GM19193 (cell line): ENCODE measurements around the gene RASAL2.

ENCODE experiments used
- POLR2A ChIP-seq: IDR thresholded peaks from 4 replicates; pipeline ENCODE4 v1.6.1; 2011; ENCODE audit not compliant: insufficient read depth, insufficient read length; ENCODE audit errors: extremely low read depth

RASAL2 gene

DNA sequence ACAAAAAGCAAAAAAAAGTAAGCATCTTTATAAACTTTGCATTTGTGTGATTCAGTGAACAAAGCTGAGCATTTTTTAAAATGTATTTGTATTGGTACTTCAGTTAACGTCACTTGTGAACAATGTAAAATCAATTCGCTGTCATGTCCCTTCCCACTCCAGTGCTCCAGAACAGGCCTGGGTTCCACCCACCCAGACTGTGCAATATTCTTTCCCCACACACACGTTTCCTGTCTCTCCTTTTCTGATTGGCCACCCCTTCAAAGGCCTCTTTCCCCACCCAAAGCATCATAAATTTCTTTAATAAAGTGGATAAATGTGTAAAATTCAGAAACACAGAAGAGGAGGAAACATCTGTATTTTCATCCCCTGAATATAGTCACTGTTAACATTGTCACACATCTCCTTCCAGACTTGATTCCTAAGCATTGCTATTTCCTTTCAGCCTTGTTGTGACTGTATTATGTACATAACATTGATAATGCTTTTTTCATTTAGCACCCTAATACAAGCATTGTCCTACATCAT, 390.9 kb downstream of the RASAL2 start:
- TF ChIP-seq POLR2A = no peak

DNA sequence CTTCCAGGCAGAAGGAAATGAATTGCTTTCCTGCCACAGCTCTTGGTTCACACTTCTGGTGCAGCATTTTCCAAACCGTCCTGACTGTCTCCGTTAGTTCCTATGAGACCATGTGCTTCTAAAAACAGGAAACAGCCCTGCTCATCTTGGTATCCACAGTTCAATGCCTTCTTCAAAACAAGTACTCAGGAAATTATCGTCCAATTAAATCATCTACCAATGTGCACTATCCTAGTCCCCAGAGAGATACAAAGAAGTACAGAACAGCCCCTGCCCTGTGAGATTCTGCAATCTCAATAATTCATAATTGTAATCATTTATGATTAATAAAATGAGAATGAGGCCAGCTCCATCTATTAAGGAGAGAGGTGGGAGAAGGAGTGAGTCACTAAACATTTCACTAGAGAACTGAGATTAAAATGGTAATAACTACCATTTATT, 391.7 kb downstream of the RASAL2 start:
- TF ChIP-seq POLR2A = no peak

DNA sequence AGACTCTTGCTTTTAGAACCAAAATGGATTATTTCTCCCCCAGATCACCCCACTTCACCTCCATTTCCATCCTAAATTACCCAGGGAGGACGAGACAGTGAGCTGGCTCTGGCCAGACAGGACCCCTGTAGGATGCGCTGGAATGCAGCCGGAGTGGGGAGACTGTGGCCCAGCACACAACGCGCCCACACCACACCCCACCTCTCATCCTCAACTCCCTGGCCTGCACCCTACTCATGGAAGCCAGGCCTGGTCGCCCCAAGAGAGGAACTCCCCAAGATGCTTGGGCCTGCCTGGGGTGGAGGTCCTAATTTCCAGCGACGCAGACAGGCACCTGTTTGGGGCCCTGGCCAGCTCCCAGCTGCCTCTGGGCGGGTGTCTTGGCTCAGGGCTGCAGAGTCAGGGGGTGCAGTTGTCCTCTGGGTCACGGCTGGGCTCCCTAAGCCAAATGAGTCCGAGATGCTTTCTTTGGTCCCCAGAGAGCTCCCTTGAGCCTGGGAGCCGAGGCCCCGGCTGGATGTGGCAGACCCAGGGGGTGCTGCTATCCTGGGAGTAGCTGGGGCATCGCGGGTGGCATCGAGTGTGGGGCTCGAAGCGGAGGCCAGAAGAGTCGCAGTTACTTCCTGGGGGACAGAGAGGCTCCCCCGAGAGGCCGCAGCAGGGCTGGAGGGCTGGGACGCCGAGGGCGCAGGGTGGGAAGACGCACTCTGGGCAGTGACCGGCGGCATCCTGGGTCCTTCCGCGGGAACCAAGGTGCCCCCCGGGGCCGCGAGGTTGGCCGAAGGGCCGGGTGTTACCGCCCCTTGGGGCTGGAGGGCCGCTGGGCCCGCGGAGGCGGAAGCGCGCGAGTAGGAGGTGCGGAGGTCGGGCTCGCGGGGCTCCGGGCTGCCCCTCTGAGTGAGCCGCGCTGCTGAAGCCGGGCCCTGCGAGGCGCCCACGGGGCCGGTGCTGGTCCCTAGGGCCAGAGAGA, 392.5 kb downstream of the RASAL2 start:
- no peak for TF ChIP-seq POLR2A

DNA sequence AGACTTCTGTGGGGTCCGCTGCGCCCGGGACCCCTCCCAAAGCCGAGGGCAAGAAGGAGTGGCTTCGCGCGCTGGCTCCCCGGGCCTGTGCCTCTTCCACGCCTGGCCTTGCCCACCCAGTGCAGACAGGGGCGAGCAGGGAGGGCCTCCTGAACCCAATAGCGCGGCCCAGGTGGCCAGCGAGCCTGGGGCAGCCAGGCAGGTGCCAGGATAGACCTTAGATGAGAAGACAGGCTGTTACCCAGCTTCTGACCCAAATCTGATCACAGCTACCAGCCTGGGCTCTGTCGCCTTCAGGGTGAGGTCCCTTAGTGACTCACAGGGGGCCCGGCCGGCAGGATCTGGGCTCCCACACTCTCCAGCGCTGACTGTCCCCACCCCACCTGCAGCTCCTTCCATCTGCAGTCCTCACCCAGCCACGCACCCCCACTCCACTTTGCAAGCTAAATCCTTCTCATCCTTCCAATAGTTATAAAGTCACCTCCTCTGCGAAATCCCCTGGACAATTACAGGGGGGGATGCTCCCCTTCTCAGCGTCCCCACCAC, 393.2 kb downstream of the RASAL2 start:
- no peak for TF ChIP-seq POLR2A

DNA sequence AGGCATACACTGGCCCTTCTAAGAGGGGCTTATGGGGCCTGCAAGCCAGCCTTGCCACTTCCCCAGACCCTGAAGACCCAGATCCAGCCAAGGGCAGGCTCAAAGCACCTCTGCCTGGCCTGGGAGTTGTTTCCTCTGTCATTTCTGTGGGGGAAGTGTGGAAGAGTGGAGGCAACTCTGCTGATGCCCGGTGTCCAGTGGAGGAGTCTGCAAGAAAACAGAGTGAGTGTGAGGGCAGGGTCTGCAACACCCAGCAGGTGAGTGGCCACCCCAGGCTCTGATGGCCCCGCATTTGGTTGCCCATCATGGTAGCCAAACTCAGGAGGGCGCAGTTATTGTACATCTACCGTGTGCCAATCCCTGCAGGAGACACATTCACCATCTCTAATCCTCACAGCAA, 394.5 kb downstream of the RASAL2 start:
- no peak for TF ChIP-seq POLR2A

DNA sequence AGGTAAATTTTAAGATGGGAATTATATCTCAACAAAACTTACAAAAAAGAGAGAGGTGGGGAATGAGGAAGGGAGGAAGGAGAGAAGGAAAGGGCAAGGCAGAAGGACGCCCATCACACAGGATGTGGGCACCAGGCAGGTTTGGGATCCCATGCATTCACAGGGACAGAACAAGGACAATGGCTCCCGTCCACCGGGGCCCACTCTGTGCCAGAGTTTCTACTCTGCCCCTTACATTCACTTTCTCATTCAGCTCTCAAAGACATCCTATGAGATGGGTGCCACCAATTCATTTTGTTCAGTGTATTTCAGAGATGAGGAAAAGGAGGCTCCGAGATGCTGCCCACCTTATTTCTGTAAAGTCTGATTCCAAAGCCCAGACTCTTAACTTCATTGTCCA, 395.5 kb downstream of the RASAL2 start:
- TF ChIP-seq POLR2A = no peak

DNA sequence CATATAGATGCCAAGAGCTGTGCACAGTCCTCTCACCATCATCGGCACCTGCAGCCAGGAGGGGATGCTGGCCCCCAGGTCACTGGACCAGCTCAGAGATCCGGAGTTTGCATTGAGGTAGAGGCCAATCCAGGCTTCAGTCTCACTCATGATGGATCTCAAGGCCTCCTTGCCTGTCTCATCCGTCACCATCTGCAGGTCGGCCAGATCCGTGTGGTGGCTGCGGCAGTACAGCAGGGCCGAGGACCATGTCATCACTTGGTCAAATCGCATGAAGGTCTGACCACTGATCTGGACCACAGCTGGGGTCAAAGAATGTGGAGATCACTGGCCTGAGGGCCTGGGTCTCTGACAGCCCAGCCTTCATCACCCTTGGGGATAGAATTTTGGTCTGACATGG, 396.2 kb downstream of the RASAL2 start:
- TF ChIP-seq POLR2A = no peak

DNA sequence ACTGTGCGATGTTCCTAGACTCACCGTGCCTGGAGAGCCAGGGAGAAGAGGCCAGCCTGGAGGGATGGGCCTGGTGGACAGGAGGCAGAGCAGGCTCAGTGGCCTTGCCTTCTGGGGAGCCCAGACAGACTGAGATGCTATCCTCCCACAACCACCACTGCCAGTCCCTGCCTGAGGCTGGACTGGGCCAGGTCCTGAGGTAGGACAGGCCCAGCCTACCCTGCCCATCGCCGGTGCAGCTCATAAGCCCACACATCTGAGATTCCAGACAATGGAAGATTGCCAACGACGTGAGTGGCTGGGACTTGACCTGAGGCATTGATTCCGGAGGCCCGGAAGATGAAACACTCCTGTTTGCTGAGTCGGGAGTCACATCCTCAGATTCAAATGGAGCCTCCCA, 397.1 kb downstream of the RASAL2 start:
- no peak for TF ChIP-seq POLR2A

DNA sequence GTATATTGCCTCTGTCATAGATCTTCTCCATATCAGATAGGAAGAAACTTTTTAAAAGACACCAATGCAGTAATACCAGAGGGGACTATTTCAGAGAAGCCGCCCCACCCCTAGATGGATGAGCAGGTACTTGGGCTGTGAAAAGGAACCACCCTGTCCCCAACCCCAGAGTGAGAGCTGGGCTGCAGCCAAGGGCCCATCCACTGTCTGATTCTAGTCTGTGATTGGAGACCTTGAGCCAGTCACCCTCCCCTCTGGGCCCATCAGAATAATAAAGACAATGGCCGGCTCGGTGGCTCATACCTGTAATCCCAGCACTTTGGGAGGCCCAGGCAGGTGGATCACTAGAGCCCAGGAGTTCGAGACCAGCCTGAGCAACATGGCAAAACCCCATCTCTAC, 397.8 kb downstream of the RASAL2 start:
- TF ChIP-seq POLR2A = no peak

DNA sequence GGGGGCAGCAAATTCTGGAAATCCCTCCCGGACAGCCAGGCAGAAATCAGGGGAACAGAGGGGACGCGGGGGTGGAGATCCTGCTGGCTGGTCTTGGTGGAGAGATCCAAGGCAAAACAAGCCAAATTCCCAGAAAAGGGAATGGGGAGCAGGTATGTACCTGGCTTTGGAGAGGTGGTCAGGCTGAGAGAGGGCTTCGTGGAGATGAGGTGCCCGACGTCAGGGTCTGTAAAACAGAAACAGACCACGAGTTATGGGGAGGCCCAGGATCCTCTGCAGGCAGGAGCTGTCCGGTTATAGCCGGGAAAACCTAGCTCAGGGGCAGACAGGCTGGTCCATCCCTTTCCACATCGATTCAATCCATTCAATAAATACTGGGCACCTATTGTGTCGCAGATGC, 398.4 kb downstream of the RASAL2 start:
- no peak for TF ChIP-seq POLR2A

DNA sequence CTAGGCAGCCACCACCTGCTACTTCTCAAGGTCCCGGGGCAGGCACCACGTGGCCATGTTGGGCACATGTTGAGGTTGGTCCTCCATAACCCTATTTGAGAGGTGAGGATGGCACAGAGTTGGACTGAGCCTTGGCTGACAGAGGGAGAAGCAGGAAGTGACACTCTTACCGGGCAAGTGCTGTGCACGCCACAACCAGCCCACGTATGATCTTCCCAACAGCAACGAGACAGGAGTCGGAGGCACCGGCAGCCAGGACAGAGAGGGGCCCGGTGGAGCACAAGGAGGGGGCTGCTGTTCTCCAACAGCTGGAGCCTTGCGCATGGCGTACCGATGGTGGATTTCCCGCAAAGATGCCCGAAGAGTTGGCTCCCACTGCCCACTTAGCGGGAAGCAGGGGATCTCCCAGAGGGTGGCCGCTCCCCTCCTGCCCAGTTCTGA, 399.4 kb downstream of the RASAL2 start:
- no peak for TF ChIP-seq POLR2A

DNA sequence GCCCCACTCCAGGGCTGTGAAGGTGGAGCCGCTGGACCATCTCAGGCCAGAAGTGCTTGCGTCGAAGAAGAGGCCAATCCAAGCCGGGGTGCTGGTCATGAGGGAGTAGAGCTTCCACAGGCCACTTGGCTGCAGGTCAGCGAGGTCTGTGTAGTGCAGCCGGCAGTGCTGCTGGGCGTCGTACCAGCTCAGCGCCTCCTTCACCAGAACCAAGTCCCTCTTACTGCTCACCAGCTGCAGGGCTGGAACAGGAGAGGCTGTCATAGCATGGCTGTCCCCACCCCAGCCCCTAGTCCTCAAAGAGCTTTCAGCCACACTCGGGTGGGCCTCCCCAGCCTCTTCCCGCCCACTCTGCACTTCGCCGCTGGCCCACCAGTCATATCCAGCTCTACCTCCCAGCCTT, 400.7 kb downstream of the RASAL2 start:
- TF ChIP-seq POLR2A = no peak

DNA sequence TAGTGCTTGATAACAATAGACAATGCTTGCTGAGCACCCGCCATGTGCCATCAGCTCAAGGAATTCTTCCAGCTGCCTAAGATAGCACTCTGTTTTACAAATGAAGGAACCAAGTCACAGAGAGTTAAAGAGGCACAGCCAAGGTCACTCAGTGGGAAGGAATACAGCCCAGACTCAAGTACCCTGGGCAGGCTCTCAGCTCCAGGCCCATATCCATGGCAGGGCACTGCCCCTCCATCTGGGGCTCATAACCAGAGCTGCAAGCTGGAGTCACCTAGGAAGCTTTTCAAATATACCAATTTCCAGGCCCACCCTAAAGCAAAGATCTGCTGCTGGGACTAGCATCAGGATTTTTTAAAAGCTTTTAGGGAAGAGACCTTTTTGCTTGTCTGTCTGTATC, 401.3 kb downstream of the RASAL2 start:
- TF ChIP-seq POLR2A = no peak

DNA sequence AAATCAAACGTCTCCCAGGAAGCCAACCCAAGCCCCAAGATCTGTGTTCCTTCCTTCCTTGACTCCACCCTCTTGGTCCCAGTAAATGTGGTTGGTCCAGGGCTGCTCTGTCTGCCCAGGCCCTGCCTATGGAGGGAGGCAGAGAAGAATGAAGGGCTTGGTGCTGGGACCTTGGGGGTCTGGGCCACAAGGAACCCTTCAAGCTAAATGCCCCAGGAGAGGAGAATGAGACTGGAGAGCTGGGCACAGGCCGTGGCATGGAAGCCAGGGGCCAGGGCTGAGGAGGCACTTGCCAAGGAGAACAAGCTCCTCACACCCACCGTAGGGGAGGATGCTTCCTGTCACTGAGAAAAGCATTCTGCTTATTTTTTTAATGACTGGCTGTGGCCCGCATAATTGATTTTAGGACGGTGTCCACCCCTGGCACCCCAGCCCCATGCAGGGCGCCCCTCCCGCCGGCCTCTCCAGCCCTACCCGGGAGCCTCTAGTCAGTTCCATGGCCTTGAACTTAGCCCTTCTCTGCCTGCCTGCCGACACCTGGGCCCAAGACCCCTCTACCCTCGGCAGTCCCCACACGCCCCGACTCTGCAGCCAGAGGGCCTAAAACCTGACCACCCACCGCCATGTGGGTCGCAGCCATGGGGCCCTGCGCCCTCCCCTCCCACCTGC, 402.0 kb downstream of the RASAL2 start:
- TF ChIP-seq POLR2A = no peak

DNA sequence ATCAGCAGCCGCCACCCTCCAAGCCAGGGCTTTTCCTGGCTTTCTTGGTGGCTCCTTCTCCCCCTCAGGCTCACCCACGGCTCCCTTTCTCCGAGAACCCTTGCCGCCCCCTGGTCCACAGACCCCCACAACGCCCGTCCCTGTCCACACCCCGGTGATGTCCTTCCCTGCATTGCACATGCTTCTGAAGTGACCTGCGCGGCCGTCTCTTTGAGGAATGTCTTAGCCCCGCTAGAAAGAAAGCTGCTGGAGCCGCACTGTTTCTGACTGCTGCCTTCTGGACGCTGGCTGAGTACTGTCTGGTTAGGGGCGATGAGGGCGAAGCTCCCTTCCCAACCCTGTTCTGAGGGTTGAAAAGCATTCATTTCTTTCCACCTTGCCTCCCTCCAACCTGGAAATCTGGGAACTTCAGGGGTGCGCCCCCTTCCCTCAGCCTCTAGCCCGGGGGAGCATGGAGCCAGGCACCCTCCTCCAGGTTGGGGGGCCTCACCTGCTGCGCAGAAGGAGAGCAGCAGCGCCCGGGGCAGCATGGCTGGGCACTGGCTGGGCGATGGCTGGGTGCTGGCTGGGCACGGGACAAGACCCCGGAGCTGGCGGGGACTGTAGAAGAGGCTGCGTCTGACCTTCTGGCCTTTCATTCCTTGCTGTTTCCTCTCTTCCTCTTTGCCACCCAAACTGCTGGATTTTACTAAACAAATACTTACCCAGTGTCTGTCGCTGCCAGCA, 402.7 kb downstream of the RASAL2 start, which contains the start of gene CLEC20A:
Gene CLEC20A, minus strand, starts transcription at position 555 of the 726 bp plus-strand sequence. Its CDS starts 25 bp downstream, at position 530.
- no peak for TF ChIP-seq POLR2A
